ENCODE data around the gene COMMD1.
A peak's percentile ranks its signal among the peaks of the same experiment; 100 is the strongest.

The COMMD1 gene

DNA sequence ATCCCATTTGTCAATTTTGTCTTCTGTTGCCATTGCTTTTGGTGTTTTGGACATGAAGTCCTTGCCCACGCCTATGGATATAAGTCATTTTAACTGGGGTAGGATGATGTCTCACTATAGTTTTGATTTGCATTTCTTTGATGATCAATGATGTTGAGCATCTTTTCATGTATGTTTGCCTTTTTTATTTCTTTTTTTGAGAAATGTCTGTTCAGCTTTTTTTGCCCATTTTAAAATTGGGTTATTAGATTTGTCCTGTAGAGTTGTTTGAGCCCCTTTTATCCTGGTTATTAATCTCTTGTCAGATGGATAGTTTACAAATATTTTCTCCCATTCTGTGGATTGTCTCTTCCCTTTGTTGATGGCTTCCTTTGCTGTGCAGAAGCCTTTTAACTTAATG is 75.3 kb downstream of the COMMD1 start:
- TF ChIP-seq, protein P1, sequence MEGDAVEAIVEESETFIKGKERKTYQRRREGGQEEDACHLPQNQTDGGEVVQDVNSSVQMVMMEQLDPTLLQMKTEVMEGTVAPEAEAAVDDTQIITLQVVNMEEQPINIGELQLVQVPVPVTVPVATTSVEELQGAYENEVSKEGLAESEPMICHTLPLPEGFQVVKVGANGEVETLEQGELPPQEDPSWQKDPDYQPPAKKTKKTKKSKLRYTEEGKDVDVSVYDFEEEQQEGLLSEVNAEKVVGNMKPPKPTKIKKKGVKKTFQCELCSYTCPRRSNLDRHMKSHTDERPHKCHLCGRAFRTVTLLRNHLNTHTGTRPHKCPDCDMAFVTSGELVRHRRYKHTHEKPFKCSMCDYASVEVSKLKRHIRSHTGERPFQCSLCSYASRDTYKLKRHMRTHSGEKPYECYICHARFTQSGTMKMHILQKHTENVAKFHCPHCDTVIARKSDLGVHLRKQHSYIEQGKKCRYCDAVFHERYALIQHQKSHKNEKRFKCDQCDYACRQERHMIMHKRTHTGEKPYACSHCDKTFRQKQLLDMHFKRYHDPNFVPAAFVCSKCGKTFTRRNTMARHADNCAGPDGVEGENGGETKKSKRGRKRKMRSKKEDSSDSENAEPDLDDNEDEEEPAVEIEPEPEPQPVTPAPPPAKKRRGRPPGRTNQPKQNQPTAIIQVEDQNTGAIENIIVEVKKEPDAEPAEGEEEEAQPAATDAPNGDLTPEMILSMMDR (IDR thresholded peaks at IDR 0.05; ENCODE audit: low read depth, low read length, missing control alignments): no peak
- Histone ChIP-seq H3K27me3 (replicated peaks) (no peaks in the 10 kb centered on the region), H3K36me3 (replicated peaks) (no peaks in the 10 kb centered on the region), H3K4me3 (ENCODE audit: low read depth, low read length) (no peak overlapping the region), H3K27ac (no peak overlapping the region)
- DNase-seq: no peak
- in situ Hi-C loops (cut with HindIII; ENCODE audit: low pct_ligation_motif_present, low sequenced_read_pairs): no loop called here

DNA sequence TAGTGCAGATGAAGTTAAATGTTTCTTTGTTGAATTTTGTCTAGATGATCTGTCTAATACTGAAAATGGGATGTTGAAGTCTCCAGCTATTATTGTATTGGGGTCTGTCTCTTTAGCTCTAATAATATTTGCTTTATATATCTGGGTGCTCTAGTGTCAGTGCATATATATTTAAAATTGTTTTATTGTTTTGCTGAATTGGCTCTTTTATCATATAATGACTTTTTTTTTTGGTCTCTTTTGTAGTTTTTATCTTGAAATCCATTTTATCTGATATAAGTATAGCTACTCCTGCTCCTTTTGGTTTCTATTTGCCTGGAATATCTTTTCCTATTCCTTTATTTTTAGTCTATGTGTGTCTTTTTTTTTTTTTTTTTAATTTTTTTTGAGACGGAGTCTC is 79.2 kb downstream of the COMMD1 start:
- Histone ChIP-seq H3K36me3 (replicated peaks) (no peaks in the 10 kb centered on the region), H3K27ac (no peak overlapping the region), H3K4me3 (ENCODE audit: low read depth, low read length) (no peak overlapping the region), H3K27me3 (replicated peaks) (no peaks in the 10 kb centered on the region)
- no peak for DNase-seq
- TF ChIP-seq, protein P1 (IDR thresholded peaks at IDR 0.05; ENCODE audit: low read depth, low read length, missing control alignments): no peak
- in situ Hi-C loops (cut with HindIII; ENCODE audit: low pct_ligation_motif_present, low sequenced_read_pairs): no loop called here

GRCh38 chr2:61988462-61989366 is 83.2 kb downstream of the COMMD1 start:
- TF ChIP-seq, protein P1 (IDR thresholded peaks at IDR 0.05; ENCODE audit: low read depth, low read length, missing control alignments): no peak
- Histone ChIP-seq H3K4me3 (ENCODE audit: low read depth, low read length) (no peak overlapping the region), H3K36me3 (replicated peaks) (no peaks in the 10 kb centered on the region), H3K27me3 (replicated peaks) (no peaks in the 10 kb centered on the region), H3K27ac (no peak overlapping the region)
- DNase-seq: peak; percentile 47
- in situ Hi-C loops (cut with HindIII; ENCODE audit: low pct_ligation_motif_present, low sequenced_read_pairs): no loop called here

GRCh38 chr2:61993422-61994024 is 88.0 kb downstream of the COMMD1 start:
- DNase-seq: peak; percentile 49
- in situ Hi-C loops (cut with HindIII; ENCODE audit: low pct_ligation_motif_present, low sequenced_read_pairs): no loop called here
- TF ChIP-seq, protein P1 (IDR thresholded peaks at IDR 0.05; ENCODE audit: low read depth, low read length, missing control alignments): peak; percentile 83

DNA sequence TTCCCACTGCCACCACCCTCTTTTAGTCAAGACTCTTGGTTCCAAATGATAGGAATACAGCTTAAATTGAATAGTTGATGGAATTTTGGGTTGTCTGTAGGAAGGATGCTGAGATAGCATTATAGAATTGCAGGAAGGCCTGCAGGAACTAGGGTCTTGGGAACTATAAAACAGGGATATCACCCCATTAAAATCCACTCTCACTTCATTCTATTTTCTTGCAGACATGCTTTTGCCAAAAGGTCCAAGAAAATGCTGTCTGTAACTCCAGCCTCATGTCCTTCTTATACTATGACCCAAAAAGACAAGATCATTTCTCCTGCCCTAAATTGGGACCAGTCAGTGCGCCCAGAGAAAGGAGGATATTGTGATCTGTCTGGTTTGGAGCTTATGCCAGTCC is 89.1 kb downstream of the COMMD1 start:
- Histone ChIP-seq H3K36me3 (replicated peaks) (no peaks in the 10 kb centered on the region), H3K27ac (no peak overlapping the region), H3K4me3 (ENCODE audit: low read depth, low read length) (no peak overlapping the region), H3K27me3 (replicated peaks) (no peaks in the 10 kb centered on the region)
- in situ Hi-C loops (cut with HindIII; ENCODE audit: low pct_ligation_motif_present, low sequenced_read_pairs): no loop called here
- DNase-seq: no peak
- TF ChIP-seq, protein P1 (IDR thresholded peaks at IDR 0.05; ENCODE audit: low read depth, low read length, missing control alignments): no peak

More at GRCh38 chr2:61993422-61994024, 88.0 kb downstream of the COMMD1 start:
- Histone ChIP-seq H3K4me3 (ENCODE audit: low read depth, low read length) (no peak overlapping the region), H3K27ac (no peak overlapping the region), H3K36me3 (replicated peaks) (no peaks in the 10 kb centered on the region), H3K27me3 (replicated peaks) (no peaks in the 10 kb centered on the region)

Measured in brain microvascular endothelial cell (primary cell).